ENCODE measurements around the gene ZCCHC24. TPM values are rescaled to one million over a fixed set of nuclear protein-coding genes. Genes with fewer than 3 reads are reported as not detected.

ZCCHC24 gene
- total RNA-seq, 1 experiment from 2014 or later, result 3.8 TPM

DNA sequence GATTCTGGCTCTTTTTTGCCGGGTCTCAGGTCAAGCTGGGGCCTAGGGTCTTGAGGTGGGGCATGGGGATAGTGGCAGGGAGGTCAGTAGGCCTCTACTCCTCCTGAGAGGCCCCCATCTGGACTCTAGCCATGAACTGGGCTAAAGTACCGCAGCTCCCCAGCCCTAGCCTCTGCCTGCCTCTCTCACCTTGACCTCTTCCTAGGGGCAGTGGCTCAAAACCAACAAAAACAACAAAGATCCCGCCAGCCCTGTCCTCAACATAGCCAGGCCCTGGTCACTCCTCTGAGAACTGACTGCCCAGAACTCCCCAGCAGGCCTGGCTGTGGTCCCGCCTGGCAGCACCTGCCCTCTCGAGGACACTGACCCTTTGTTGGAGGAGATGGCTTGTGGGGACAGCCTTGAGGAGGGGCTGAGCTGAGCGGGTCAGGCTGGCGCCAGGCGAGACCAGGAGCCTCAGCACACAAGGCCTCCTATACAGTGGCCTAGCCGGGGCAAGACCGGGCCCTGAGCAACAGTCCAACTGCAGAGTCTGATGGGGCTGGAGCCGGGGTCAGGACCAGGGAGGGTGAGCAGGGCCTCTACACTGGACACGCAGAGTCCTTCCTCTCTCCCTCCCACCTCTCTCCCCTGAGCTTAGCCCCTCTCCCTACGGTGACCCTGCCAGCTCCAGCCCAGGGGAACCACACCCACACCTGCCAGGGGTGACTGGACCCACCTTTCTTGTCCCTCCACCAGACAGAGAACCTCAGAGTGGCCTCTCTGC, 109.8 kb downstream of the ZCCHC24 start:
- Histone ChIP-seq H3K27ac (ENCODE audit: insufficient read length, low read depth, low read length) (no peak overlapping the region), H2BK12ac (ENCODE audit: insufficient read length, low read depth, low read length) (no peak overlapping the region), H3K4ac (ENCODE audit: low read depth, low read length) (no peak overlapping the region), H2AFZ (ENCODE audit: low read length) (no peak overlapping the region), H3K27me3 (ENCODE audit: insufficient read depth, low read length) (no peaks in the 10 kb centered on the region), H3K79me2 (ENCODE audit: insufficient read depth, low read length) (no peaks in the 10 kb centered on the region), H4K20me1 (ENCODE audit: control insufficient read depth, insufficient read depth, insufficient read length) (no peaks in the 10 kb centered on the region), H3K4me1 (ENCODE audit: insufficient read depth, low read length) (no peaks in the 10 kb centered on the region), H2AK5ac (ENCODE audit: insufficient read length, low read length) (no peak overlapping the region), H3K14ac (ENCODE audit: insufficient read depth, low read length) (no peak overlapping the region; the same call in 1 of the 2 replicates), H4K5ac (ENCODE audit: insufficient read length, low read depth, low read length) (no peak overlapping the region), H3K23me2 (ENCODE audit: insufficient read length, low read depth, low read length, poor library complexity, severe bottlenecking) (no peaks in the 10 kb centered on the region), H2BK15ac (ENCODE audit: low read depth, low read length) (no peak overlapping the region), H3K9me3 (ENCODE audit: control insufficient read depth, low read depth, low read length) (no peaks in the 10 kb centered on the region), H4K8ac (replicated peaks; ENCODE audit: insufficient read length, low read depth, low read length) (no peak overlapping the region), H2BK20ac (ENCODE audit: low read depth, low read length, poor library complexity, severe bottlenecking) (no peak overlapping the region), H3K79me1 (ENCODE audit: insufficient read depth, low read depth, low read length, poor library complexity, severe bottlenecking) (no peaks in the 10 kb centered on the region), H2BK5ac (ENCODE audit: insufficient read length, low read length) (no peak overlapping the region), H2BK120ac (ENCODE audit: low read depth, low read length, poor library complexity, severe bottlenecking) (no peak overlapping the region), H4K91ac (ENCODE audit: insufficient read length, low read depth, low read length) (no peak overlapping the region), H3K4me2 (ENCODE audit: insufficient read depth, insufficient read length, low read length) (no peak overlapping the region), H3T11ph (ENCODE audit: low read length) (no peak overlapping the region), H3K18ac (ENCODE audit: insufficient read length, low read depth, low read length) (no peak overlapping the region), H3K56ac (ENCODE audit: insufficient read length, low read depth, low read length) (no peak overlapping the region), H3K23ac (ENCODE audit: insufficient read length, low read depth, low read length) (no peak overlapping the region), H3K9ac (ENCODE audit: extremely low read depth, insufficient read length, low read length) (no peak overlapping the region)
- H3K27ac Mint-ChIP-seq, result no peak overlapping the region
- H3K4me1 Mint-ChIP-seq, result peaks cover 13% of the 10 kb centered on the region in 2 experiments
- DNase-seq, result no peak
- TF ChIP-seq CTCF (conservative IDR thresholded peaks at IDR 0.05), result no peak
- H3K27me3 Mint-ChIP-seq (ENCODE audit: low read depth), result peaks cover 20% of the 10 kb centered on the region
- no CpG with 5 or more reads among the region's 13 CpGs for whole genome bisulfite sequencing (ENCODE audit: extremely low coverage, insufficient read length, low lambda C conversion rate)
- H3K4me3 Mint-ChIP-seq, result no peak overlapping the region
- H3K9me3 Mint-ChIP-seq, result peaks cover 12 to 14% of the 10 kb centered on the region in 2 experiments
- peaks cover 2 to 3% (median 3%) of the 10 kb centered on the region in 3 experiments; a peak in 5 of 7 replicates for H3K36me3 Mint-ChIP-seq (ENCODE audit: insufficient read depth in 1 of 3, low read depth in 3 of 3)
